Activated gamma-delta T cell treated with Interleukin-2 at 50 U/mL for 16 hours (primary cell): ENCODE results near the gene LRRC32.

Experiments
- DNase-seq: peaks from one replicate; pipeline ENCODE4 v3.0.0-alpha.2; 2020

Gene LRRC32

DNA sequence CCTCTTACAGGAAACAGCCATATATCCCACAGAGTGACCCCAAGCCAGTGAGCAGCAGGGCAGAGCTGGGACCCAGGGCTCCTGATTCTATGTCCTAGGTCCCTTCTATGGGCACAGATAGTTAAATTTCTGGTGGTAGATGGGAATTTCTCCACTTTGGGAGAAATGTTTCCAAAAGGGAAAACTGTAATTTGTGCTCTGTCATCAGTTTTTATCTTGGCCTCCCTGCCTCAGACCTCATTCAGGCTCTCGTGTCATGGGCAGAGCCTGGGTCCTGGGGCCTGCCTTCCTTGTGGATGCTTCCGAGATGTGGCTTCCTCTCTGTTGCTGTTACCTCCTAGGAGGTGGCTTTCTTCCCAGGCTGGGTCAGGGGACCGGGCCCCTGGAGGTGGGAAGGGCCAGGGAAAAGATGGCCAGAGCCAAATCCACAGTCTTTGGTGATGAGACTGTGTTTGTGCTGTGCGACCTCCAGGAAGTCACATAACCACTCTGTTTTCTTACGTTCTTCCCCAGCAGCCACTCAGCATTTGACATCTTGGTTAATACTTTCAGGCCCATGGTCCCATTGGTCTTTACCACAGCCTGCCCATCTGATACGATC lies 8.6 kb downstream of the LRRC32 start:
- no peak for DNase-seq

DNA sequence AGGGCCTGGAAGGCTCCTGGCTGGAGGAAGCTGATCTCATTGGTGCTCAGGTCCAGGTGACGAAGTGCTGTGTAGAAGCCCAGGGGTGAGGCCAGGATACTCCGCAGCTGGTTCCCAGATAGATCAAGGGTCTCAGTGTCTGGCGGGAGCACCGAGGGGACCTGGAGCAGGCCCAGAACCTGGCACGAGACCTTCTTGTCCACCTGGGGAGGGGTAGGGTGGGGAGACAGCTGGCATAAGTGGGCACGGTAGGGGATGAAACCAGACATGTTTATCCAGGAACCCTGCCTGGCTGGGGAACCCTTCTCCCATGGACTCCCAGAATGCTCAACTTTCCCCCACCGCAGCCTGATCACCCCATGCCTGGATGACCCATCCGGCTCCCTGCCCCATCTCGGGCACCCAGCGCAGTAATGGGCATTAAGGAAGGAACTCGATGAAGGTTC lies 9.2 kb downstream of the LRRC32 start:
- no peak for DNase-seq

DNA sequence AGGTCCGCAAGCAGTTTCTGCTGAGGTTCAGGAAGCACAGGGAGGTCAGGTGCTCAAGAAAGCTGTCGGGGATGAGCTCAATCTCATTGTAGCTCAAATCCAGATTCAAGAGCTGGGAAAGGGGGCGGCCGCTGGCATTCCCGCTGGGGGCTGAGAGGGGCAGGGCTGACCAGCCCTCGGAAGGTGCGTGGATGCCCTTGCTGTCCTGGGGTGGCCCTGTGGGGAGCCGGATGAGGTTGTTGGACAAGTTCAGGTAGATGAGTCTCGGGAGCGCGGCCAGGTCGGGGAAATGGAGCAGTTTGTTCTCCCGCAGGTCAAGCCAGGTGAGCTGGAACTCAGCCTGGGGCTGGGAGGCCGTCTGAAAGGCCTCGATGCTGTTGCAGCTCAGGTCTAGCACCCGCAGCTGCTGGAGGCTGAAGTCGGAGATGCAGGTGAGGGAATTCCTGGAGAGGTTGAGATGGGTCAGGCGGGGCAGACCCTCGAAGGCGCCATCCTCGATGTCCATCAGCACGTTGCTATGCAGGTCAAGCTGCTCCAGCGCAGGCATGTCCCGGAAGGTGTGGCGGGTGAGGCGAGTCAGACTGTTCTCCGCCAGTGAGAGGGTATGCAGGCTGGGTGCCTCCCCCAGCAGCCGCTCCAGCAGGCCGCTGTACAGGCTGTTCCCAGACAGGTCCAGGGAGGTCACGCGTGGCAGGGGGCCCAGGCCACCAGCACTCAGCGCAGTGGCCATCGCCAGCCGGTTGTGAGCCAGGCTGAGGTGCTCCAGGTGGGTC lies 9.8 kb downstream of the LRRC32 start:
- no peak for DNase-seq

DNA sequence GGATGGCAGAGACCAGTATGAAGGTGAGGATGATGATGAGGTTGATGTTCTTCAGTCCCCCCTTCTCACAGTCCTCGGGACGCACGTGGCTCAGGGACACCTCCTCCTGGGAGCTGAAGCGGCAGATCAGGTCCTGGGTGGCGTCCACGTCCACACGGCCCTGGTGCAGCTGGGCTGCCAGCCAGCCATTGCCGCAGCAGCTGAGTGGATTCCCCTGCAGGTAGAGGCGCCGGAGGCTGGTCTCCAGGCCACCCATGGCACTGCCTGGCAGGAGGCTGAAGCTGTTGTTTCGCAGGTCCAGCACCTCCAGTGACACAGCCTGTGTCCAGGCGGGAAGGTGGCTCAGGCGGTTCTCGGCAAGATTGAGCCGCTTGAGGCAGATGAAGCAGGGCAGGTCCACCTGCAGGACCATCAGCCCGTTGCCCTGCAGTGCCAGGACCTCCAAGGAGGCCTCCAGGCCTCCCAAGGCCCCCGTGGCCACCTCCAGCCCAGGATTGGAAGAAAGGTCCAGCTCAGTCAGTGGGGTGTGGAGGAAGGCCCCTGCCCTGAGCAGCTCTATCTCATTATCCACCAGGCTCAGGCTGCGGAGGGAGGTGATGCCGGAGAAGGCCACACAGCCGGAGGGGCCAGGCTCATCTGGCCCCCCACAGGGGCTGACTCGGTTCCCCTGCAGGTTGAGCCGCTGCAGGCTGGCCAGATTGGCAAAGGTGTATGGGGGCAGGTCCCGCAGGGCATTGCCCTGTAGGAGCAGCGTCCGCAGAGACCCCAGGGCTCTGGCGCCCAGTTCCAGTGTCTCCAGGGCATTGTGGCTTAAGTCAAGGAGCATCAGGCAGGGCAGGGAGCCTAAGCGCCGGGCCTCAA lies 10.6 kb downstream of the LRRC32 start:
- DNase-seq, result no peak

DNA sequence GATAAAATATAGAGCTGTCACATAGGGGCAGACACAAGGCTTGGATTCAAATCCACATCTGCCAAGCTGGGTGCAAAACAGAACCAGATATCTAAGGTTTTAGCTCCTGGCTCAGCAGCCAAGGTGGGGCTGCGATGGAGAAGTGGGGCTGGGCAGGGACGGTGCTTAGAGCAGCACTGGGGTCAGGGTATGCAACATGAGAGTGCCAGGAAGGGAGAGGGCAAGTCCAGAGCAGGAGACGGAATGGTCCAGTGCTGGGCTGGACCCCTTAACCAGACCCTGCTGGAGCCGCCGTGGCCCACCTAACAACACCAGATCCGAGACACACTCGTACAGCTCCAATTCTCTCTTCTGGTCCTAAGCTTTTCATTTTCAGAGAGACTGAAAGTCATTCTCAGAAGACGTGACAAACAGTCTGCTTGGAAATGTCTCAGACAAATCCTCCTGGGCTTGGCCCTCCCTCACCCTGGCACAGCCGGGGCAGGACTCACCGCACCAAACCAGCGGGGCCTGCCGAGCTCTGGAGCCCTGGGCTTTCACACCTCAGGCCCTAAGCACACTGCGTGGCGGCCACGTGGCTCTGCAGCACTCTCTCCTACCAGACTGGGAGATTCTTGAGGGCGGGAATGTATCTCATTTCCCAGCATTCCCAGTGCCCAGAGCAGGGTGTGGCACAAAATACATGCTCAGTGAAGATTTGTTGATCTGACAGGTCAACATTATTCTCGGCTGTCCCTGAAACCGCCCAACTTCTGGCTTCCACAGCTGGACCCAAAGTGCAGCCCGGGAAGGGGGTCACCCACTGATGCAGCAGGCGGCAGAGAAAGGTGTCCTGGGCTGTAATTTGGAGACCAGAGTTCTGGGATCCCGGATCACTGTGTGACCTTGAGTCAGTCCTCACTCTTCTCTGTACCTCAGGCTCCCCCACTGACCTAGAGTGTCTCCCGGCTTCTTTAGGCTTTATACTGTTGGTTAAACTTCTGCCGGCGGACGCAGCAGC lies 11.6 kb downstream of the LRRC32 start:
- DNase-seq, result no peak

DNA sequence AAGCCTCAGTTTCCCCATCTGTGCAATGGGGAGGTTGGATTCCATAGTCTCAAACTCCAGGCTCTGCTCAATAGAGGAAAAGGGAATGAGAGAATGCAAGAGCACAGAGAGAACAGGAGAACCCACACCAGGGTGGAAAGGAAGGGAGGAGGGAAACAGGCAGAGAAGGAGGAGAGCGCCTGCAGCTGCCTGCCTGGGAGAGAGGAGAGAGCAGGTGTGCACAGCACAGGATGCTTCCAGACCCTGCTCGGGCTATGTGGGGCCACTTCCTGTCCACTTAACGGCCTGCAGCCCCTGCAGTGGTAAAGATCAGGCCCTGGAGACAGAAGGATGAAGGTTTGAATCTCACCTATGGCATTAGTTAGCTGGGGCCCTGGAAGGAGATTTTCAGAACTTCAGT lies 12.3 kb downstream of the LRRC32 start:
- no peak for DNase-seq

DNA sequence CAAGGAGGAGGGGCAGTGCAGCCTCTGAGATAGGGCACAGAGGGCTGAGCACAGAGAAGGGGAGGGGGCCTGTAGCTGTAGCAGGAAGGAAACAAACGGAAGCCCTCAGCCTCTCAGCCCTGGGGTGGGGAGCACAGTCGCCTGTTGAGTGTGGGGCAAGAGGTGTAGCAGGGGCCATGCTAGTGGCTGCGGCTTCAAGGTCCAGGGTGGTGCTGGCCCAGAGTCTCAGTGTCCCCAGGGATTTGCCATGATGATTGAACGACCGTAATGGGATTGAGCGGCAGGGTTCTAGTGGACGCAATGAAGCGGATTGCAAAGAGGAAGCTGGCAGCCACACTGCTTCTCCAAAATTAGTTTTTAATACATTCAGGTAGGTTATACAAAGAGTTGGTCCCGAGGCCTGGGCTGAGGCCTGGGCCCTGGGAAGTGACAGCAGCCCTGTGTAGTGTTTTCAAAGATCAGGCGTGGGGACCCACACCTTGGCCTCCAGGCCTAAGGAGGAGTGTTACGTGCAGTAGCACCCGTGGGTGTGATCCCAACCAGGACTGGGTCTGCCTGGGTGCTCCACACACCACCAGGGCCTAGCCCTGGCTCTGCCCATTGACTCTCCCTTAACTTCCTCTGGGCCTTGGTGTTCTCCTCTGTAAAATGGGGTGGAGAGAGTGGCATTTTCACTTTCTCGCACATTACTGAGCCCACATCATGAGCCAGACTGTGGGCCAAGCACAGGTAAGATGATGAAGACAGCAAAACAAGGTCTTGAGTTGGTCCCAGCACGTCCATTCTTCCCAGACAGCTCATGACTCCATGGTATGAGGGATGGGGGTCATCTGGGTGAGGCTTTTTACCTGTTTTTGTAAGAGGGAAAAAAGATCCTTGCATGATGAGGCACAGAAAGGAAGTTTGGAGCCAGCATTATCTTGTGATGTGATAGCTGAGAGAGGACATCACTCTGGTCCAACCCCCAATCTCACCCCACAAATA lies 13.1 kb downstream of the LRRC32 start:
- DNase-seq, result no peak

DNA sequence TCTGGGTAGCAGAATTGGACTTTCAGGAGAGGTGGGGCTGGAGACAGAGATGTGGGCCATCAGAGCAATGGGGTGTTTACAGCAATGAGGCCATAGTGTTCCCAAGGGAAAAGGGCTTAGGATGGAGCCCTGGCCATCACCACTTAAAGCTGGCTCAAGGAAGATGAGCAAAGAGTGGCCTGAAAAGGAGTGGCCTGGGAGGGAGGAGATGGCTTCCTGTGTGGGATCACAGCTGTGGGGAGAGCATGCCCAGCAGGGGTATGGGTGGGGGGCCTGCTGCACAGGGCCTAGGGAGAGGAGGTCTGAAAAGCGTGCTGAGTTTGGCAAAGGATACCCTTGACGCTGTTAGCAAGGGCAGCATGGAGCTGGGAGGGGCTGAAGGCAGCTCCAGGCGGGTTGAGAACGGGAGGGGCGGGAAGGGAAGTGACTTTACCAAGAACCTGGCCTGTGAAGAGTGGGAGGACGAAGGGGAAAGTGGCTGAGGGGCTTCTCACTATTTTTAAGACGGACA lies 13.9 kb downstream of the LRRC32 start:
- no peak for DNase-seq

DNA sequence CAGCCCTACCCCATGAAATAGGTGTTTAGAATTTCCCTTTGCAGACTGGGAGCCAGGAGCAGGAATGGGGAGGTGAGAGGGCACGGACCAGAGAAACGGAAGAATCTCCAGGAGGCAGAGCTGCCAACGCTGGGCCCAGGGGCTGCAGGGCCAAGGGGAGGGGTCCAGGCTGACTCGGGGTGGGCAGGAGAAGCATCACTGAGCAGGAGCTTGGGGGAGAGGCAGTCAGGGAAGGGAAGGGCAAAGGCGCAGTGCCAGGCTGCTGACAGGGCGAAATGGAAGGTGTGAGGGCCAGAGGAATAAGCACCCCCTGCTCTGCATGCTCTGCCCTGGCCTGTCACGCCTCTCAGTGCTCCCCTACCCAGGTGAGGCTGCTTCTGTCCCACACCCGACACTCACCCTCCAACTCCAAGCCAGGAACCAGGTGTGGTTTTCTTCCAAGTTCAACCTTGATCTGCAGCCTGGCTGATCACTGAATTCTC lies 14.5 kb downstream of the LRRC32 start:
- no peak for DNase-seq

DNA sequence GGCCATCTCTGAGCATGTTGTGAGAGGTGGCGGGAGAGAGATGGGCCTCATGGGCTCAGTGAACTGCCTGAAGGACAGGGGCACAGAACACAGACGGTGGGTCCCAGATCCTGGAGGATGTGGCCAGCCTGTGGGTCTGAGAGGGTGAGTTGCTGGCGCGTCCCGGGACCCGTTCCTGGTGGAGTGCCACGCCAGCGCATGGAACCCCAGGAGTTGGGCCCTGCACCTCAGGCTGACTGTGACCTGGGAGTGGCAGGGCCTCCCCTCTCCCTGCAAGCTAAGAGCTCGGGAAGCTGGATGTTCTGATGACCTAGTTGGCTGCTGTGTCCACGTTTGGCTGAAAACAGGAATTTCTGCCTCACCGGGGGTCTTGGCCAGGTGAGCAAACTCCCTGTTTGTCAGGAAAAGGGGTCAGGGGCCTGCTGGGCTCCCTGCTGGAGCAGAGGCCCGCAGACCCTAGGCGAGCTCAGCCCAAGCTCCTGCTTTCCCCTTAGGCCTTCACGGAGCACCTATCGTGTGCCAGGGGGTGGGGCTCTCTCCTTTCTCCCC lies 15.0 kb downstream of the LRRC32 start:
- DNase-seq, result no peak

DNA sequence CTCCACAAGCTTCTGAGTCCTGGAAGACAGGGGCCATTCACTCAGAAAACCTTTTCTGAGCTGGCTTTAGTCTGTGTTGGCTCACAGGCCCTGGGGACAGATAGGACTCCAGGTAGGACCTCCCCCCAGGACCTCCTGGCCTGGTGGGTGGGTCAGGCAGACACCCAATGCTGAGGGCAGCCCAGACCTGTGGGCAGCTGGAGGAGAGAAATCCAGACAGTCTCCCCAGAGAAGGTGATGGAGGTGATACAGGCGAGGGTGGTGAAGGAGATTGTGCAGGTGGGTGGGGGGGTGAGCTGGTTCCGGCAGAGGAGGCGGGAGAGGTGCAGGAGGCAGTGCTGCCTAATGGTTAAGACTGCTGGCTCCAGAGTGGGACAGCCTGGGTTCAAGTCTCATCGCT lies 15.6 kb downstream of the LRRC32 start:
- no peak for DNase-seq

DNA sequence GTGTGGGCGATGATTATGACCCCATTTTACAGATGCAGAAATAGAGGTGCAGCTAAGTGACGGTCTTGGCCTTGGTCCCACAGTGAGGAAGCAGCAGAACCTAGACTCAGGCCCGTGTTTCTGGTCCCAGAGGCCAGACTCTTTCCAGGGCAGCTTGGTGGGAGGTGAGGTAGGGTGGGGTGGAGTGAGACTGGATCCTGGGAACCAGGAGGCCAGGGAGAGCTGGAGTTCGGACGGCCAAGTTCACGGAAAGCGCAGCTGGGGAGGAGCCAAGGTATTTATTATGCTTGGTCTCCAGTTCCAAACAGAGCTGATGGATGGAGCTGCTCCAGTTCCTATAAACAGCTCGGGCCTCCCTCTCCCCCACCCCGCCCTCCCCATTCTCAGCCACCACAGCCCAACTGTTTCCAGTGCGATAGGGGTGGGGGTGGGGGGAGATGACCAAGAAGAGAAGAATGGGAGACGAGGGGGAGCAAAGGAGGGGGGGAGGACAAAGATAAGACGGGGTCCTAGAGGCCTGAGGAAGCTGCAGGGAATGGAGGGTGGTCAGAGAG lies 16.2 kb downstream of the LRRC32 start:
- no peak for DNase-seq

DNA sequence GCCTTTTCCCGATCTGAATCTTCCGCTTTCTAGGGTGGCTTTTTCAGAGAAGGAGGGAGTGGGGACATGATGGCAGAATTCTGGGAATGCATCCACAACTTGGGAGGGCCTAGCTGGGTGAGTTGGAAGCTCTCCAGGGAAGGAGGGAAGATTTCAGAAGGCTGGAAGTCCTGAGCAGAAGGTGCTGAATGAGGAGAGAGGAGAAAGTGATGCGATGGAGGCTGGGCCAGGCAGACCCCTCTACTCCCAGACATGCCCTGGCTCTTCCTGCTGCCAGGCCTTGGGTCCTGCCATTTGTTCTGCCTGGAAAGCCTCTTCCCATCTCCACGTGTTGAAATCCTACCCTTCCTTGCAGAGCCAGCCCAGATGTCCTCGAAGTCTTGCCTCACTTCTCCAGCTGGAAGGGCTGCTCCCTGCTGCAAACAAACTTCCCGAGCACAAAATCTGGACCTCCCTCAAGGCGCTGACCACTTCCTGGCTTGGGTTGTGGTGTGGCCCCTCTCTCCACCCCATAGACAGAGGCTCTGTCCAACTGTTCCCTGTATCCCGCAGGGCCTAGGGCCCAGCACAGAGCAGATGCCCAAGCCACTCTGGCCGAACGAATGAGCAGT lies 16.8 kb downstream of the LRRC32 start:
- DNase-seq, result no peak

DNA sequence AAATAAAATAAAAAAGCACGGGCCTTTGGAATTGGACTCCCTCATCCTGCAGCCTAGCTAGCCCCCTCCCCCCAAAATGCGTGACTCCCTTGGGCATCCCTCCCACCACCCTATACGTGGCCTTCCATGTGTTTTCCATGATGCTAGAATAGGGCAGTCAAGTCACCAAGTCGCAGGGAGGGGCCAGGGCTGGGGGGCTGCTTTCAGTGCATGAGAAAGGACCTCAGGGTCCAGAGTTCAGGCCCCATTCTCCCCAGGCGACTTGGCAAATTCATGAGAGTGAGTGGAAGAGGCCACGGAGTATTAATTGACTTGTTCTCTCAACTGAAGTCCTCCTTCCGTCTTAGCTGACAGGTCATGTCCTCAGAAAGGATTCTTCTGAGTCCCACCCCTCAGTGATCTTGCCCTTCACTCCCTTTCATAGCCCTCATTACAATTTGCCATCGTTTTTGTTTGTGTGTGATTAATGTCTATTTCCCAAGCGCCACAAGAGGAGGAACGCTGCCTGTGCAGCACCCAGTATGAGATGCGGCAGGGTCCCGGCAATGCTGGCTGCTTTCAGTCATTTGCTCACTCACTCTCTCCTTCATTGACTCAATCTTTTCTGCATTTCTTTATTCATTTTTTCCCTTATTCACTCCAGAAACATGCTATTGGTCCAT lies 17.4 kb downstream of the LRRC32 start:
- no peak for DNase-seq

DNA sequence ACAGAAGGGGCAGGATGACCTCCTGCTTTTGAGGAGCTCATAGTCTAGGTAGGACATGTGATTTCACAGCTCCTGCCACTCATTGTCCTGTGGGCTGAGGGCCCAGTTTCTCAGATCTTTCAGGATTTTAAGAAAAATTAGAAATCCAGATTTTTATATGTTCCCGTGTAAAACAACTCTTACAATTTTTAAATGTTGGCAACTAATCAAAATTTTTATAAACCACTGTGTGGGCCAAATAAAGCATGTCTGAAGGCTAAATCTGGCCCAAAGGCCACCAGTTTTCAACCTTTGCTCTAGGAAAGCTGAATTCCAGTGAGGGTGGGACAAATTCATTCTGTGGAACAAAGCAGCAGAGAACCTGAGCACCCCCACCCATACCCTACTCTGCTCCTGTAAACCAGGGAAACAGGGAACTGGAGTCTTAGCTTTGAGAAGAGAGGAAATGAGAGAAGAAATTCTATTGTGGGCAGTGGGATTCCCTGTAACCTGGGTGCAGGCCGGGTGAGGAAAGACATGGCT lies 20.6 kb downstream of the LRRC32 start:
- no peak for DNase-seq

DNA sequence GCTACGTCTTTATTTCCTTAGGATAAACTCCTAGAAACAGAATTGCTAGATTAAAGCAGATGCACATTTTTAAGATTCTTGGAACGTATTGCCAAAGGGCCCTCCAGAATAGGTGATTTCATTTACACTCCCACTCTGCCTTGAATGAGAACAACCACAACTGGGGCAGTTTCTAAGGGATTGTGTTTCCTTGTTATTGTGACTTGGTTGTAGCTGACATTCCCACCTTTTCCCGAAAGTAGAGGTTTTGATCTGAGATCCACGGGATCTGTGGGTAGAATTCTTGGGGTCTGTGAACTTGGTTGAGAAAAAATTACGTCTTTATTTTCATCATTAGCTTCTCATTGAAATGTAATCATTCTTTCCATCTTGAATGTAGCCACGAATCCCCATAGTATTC lies 21.5 kb downstream of the LRRC32 start:
- DNase-seq, result no peak

DNA sequence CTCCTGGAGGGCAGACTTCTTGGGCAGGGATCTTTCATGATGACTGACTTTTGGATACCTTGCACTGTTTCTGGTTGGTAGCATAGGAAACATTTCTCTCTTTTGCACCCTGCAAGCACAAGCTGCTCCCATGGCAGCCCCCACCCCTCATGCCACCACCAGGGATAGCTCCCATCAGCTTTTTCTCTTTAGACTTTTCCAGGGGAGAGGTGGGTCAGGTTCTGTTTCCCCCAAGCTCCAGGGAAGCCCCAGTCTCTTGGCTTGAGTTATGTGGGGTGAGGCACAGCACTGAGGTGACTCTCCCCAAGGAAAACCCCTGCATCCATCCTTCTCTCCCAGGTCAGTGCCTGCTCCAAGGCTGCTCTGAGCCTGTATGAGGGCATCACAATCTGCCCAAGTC lies 22.5 kb downstream of the LRRC32 start:
- no peak for DNase-seq

DNA sequence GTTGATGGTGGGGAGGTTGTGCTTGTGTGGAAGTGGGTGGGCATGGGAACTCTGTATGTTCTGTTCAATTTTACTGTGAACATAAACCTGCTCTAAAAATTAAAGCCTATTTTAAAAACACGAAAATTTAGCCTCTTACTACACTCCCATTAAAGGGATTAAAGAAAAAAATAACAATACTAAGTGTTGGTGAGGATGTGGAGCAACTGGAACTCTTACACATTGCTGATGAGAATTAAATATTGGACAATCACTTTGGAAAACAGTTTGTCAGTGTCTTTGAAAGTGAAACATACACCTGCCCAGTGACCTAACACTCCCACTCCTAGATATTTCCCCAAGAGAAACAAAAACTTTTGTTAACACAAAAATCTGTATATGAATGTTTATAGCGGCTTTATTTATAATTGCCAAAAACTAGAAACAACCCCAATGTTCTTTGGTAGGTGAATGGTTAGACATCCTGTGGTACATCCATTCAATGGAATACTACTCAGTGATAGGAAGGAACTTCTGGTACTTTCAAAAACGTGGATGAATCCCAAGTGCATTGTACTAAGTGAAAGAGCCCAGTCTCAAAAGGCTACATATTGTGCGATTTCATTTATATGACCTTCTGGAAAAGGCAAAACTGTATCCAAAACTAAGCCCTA lies 23.5 kb downstream of the LRRC32 start:
- DNase-seq, result no peak
